ENCODE results near the gene TDRD3.

Gene TDRD3

DNA sequence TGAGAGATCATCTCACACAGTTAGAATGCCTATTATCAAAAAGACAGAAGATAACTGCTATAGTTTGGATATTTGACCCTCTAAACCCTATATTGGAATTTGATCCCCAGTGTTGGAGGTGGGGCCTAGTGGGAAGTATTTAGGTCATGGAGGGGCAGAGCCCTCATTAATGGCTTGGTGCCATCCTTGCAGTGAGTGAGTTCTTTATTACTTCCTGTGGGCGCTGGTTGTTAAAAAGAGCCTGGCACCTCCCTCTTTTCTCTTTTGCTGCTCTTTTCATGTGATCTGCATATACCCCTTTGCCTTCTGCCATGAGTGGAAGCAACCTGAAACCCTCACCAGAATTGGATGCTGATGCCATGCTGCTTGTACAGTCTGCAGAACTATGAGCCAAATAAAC is 66.8 kb downstream of the TDRD3 start:
- DNase-seq, result no peak

DNA sequence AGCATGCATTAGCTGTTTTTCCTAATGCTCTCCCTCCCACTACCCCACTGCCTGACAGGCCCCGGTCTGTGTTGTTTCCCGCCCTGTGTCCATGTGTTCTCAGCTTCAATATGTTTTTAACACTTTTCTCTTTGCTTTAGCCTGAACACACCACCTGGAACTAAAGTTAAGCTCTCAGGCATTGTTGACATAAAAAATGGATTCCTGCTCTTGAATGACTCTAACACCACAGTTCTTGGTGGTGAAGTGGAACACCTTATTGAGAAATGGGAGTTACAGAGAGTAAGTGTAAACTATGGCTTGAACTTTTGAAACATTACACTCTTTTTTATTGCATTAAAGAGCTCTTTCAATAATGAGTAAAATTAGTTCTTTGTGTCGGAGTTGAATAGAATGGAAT is 70.1 kb downstream of the TDRD3 start:
- no peak for DNase-seq

DNA sequence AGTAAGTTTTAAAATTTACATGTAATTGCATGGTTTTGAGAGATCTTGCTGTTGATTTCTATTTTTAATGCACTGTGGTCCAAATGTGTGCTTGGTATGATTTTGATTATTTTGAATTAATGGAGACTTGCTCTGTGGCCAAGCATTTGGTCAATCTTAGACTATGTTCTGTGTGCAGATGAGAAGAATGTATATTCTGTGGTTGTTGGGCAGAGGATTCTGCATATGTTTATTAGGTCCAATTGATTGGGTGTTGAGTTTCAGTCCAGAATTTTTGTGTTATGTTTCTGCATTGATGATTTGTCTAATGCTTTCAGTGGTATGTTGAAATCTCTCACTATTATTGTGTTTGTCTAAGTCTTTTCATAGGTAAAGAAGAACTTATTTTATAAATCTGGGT is 82.3 kb downstream of the TDRD3 start:
- DNase-seq, result no peak

DNA sequence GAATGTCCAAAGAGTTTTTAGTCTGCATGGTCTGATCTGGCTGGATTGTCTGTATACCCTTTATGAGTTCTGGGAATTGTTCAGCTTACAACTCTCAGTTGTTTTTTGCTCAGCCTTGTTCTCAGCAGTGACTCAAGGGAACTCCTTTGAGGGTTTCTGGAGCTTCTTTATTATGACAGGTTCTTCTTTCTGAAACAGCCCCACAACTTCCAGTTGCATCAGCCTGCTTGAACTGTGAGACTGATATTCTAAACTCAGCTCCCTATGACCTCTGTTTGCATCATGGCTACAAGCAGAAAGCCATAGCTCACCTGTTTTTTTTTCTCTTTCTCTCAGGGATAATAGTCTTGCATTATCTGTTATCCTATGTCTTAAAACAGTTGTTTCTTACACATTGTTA is 85.0 kb downstream of the TDRD3 start:
- no peak for DNase-seq

DNA sequence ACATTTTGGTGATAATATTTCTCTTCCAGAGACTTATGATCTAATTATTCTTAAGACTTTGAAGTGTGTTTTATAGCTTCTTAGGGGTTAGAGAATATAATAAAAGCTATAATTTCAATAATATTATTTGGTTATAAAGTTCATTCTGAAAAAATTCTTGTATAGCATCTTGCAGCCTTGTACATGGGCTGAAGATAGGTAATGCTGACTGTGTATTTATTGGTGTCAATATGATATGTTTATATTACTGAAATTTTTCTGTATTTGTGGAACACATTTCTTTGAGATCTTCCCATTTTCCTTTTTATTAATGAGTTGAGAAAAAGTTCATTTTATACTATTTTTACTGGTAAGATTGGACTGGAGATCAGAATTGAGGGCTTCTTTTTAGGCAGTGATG is 87.8 kb downstream of the TDRD3 start:
- DNase-seq, result no peak

DNA sequence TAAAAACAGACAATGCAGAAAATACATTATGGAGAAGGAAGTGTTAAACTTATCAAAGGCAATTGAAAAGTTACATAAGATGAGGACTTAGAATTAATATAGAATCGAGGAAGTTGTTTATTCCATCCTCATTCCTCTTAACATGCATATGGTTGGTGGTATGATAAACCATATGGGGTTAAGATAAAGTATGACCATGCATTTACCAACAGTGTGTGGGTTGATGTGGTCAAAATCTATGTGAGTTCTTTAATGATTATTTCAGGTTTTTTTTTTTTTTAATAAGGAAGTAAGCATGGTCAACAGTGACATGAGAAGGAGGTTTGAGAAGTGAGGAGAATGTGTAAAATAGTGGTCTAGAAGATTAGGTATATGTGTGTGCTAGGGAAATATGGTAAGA is 94.5 kb downstream of the TDRD3 start:
- no peak for DNase-seq

DNA sequence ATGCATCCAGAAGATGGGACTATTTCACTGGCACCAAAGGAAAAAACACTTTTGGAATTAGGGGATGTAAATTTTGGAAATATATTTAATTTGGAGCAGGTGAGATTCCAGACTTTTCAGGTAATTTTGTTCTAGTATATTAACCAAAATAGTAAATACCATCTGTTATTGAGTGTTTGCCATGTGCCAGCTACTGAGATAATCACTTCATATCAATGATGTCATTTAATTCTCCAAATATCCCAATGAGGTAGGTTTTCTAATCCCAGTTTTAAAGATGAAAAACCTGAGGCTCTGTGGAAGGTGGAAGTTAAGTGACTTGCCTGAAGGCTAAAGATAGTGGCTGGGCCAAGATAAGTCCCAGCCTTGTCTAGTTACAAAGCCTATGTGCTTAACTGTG is 95.2 kb downstream of the TDRD3 start:
- DNase-seq, result no peak

DNA sequence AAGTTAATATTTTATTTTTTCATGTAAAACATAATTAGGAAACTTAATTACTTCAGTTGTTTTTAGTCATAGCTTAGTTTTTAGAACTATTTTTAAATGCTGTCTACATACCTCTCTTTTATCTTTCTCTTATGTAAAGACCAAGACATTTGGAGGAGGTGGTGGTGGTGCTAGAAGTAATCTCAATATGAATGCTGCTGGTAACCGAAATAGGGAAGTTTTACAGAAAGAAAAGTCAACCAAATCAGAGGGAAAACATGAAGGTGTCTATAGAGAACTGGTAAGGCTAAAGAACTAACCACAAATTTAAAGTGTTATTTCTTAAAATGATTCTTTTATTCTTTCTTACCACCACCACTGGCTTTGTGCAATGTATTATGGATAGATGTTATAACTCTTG is 97.3 kb downstream of the TDRD3 start:
- no peak for DNase-seq

DNA sequence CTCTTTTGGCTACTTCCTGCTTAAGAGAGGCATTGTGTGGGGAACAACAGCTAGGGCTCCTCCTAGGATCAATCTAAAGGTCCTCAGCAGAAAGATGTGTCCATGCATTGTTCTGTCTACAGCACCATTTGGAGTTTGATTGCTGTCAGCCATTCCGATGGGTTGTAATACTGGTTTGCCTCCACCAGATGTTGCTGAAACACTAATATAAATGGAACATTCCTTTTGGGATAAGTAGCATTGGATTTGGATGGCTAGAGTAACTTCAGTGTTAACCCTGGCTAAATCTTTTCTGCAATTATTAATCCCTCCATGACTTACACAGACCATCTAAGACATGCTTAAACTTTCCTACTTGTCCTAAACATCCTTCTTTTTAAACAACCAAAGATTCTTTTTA is 104.2 kb downstream of the TDRD3 start:
- no peak for DNase-seq

DNA sequence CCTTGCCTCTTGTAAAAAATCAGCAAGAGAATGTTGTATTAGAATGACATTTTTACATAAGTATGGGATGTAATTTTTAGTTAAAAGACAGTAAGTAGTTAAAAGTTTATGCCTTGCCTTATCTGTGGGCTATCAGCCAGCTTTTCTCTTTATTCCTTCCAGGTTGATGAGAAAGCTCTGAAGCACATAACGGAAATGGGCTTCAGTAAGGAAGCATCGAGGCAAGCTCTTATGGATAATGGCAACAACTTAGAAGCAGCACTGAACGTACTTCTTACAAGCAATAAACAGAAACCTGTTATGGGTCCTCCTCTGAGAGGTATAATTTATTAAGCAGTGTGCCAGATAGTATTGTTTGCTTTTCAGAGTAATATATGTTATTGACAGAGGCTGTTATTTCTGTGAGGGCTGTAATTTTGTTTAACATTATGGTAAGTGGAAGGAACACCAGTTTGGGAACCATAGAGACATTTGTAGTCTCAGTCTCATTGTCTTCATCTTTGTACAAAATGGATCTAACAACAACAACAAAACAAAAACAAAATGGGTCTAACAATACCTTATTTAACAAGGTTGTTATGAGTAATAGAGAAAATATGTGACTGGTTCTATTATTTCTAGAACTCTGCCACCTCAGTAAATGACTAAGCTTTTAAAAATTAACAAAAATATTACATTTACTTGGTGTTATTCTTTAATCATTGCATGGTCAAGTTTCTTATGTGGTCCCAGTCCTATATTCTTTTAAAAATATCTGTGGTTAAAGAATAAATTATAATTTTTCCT is 112.8 kb downstream of the TDRD3 start:
- DNase-seq, result no peak

DNA sequence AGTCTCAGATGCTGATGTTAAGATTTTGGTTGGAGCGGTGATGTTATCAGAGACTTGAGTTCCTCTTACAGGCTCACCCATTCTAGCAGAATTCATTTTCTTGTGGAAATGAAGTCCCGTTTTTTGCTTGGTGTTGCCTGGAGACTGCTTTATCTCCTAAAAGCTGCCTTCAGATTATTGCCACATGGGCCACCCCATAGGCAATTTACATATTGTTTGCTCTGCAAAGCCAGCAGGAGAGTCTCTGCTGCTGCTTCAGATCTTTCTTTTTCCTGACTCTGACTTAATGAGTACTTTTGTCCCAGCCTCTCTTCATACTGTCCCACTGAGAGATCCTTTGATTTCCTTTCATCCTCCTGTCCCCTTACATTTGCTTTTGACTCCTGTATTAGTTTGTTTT is 114.6 kb downstream of the TDRD3 start:
- DNase-seq, result no peak

DNA sequence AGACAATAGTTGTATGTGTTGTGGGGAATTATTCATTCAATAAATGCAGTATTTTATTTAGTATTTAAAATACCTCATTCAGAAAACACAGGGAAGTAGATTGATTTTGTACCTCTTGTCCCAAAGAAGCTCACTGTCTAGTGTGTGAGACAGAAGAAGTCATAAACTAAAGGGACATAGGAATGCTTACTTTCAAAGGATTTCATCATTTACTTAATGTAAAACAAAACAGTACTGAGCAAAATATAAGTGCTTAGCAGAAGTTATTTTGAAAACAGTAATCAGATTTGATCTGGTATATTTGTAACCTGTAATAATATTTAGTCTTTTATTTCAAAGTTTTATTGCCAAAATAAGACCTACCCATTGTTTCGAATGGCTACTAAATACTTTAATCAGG is 117.9 kb downstream of the TDRD3 start:
- no peak for DNase-seq

DNA sequence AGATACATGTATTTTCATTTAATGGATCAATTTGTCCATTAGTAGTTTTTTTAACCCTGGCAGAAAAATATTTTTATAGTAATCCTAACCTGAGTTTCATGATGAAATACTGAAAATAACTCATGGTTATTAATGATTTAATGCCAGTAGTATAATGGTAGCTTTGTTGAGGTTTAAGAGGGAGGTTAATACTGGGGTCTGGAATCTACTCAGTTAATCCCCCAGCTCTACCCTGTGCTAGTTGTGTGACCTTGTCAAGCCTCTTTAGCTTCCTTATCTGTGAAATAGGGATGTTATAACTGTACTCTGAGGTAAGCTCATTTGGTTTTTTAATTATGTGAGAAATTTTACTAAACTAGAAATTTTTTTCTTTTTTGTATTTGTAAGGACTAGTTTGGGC is 122.5 kb downstream of the TDRD3 start:
- DNase-seq, result no peak

DNA sequence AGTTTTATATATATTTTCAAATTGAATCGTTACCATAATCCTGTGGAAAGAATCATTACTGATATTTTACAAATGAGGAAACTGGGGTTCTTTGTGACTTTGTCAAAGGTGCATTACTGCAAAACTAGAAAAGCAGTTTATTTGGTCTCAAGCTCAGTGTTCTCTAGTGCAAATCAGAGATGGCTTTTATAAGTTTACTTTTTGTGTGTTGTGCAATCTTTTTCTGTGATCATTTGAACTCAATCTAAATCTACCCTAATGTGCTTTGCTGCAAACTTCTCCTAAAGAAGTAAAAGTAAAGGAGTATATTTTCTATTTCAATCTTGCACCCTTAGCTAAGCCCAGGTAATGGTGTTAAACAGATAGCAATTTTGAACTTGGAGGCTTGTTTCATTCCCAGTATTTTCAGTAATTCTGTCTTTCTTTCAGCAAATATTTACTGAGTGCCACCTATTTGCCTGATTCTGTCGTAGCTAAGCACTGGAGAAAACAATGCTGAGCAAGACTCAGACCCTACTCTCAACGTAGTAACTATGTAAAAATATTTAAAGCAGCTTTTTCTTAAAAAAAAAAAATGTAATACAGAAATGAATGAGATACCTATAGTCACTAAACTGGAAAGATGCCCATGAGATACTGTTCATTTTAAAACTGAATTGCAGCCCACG is 124.0 kb downstream of the TDRD3 start:
- no peak for DNase-seq

DNA sequence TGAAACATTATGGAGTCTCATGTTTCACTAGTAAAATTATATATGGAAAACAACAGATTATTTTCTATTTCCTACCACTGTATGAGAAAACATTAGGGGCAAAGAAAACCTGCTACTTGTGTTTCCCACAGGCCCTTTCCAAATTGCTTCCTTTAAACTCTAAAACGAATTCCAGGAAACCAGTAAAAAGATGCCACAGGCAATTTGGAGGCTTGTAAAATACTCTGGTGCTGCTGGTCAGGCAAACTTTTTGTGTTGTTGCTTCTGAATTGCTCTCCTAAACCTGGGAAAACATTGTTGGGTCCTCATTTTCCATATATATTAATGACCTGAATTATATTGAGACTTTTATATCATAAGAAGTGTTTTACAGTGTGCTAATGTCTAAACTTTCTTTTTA is 141.5 kb downstream of the TDRD3 start:
- no peak for DNase-seq

DNA sequence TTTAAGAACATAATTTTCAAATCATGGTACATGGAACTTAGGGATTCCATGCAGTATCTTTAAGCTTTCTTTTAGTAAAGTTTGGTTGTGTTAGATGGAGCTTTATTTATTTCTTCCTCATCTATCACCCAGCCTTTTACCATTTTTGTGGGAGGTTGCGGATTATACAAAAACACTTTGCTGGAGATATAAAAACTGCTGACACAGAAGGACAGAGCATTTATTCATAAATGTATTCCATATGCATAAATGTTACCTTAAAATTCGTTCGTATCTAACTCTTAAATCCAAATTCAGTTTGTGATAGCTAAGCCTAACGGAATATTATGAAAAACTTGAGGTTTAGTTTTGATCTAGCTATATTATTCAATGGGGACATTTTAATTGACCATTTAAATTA is 143.3 kb downstream of the TDRD3 start:
- DNase-seq, result no peak

DNA sequence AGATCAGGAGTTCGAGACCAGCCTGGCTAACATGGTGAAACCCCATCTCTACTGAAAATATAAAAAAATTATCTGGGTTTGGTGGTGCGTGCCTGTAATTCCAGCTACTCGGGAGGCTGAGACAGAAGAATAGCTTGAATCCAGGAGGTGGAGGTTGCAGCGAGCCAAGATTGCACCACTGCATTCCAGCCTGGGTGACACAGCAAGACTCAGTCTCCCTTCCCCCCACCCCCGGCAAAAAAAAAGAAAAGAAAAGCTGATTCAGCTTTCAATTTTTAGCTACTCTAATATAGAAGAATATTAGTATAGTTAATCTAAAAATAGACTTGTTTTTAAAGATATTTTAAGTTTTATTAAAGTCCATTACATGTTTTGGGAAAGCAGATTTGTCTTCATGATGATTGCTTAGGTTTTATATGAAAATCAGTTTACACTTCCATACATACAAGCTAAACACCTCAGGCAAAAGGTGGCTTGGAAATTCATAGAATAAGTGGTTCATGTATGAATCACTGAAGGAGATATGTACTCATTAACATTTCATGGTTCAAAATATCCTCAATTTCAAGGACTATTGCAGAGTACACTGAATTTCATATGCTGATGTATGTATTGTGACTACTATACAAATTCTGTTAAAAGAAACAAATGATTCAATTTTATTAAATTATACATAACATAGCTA is 165.2 kb downstream of the TDRD3 start:
- DNase-seq, result no peak

DNA sequence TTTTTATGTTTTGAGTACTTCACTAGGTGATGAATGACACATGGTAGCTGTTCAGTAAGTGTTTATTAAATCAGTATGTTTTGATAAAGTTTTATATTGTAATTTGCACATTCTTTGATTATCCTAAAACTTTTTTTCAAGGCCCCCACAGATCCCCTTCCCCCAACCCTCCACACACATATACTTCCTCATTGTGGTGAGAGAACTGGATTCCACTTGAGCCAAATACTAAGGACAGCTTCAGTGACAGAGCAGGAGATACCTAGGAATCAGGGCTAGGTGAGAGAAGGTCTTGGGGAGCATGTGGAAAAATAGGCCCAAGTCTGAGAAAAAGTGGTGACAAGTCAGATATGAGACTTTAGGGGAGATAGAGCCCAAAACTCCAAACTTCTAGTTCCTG is 174.6 kb downstream of the TDRD3 start:
- DNase-seq, result no peak

DNA sequence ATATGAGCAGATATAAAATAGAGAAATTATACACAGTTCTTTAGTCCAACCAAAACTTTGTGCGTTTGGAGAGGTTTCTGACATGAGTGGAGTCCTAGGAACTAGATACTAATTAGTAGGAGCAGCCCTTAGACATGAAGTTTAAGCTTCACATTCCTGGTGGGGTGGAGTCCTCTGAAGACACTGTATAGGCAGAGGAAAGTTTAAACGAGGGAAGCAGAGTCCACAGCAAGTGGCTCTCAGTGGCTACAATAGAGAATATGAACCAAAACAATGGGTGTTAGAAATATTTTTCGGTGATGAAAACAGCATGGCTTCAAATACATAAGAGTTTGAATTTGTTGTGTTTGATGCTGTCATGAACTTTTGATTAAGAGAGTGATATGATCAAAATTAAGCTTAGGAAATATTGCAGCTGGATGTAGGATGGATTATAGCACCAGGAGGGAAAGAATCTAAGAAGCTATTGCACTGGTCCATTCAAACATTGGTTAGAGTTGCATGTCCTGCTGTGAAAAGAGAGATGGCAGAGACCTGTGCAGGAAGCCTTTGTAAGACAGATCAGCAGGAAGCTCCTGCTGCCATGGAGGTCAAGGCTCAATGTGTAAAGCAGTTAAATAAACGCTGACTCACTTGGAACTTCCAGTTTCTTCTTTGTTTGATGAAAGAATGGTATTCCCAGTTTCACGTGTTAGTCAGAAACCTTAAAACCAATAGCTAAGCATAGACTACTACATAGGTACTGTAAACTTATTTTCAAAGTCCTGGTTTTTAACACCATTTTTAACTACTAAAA is 175.2 kb downstream of the TDRD3 start:
- DNase-seq, result no peak

DNA sequence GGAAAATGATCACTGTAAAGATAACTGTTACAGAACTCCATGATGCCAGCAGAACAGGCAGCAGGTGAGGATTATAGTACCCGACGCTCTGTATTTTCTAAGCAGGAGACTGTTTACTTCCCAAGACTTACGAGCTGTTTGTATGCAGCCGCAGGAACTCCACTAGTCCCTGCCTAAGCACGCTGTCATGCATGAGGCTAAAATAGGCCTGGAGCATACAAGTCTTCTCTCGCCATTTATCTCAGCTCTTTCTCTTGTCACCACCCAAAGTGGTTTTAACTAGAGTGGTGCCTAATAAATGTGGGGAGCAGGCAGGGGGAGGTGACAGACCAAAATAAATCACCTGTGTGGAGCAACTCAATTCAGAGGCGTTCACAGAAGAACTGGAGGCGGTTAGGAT is 175.8 kb downstream of the TDRD3 start:
- DNase-seq, result no peak

DNA sequence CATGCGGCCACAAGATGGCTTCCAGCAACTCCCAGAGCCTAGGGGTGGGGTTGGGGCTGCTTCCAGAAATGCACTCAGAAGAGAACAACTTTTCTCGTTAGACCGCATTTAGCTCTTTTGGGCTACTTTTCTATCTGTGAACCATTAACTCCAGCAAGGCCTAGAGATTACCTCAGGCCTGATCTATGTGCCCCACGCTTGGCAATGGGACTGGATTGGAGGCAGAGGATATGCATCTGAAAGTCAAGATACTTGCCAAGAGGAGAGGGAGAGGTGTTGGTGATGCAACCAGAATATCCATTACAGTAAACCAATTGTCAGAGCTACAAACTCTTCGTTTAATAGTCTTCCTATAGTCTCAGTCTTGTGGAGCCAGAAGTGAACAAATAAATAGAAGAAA is 177.7 kb downstream of the TDRD3 start:
- DNase-seq, result no peak

DNA sequence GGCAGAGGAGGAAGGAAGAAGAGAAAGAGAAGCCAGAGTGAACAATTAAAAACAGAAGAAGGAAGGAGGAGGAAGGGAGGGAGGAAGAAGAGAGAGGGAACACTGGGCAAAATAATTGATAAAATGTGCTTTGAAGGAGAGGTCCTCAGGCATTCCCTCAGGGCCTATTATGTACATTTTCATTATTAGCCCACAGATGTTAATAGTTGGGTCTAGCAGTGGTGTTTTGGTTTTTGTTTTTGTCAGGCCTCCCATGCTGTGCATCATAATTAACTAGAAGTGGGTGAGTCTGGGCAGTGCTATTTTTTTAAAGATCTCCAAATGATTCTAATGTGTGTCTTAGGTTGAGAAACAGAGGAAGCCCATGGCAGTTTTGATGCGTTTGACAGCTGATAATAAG is 178.1 kb downstream of the TDRD3 start:
- DNase-seq, result no peak

DNA sequence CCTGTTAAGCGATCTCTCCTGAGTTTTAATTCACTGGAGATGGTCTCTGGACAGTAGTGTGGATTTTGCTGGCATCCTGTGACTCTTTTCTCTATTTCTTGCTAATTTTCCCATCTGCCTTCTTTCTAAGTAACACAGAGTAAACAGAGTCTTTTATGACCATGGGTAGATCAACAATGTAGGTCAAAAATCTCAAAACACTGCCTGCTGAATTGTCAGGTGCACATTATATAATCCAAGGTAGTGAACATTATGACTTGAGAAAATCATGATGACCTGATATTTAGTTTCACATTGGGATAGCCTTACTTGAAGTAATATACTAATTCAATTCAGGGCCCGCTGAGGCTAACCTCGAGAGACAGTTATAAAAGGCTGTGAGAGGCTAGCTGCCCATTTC is 180.7 kb downstream of the TDRD3 start:
- no peak for DNase-seq
